ENCODE measurements around the gene NMT1. TPM values are rescaled to one million over a fixed set of nuclear protein-coding genes. Genes with fewer than 3 reads are reported as not detected.

NMT1 gene
- polyA plus RNA-seq, 4 donors = 38.9 to 131 (median 72.0) TPM

DNA sequence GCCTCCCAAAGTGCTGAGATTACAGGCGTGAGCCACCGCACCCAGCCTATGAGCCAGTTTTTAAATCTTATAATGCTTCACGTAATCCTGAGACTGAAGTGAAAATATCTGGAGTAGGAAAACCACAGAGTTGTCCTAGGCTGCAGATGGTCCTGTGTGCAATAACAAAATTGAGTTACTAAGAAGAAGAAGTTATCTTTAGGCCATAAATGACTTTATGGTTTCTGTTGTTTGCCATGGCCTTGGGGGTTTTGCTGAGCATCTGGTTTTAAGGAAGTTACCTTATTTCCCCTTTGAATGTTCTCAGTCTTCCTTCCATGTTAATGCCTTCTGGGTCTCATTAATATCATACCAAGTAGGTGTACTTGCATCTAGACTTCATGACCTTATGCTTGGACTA is 16.5 kb downstream of the NMT1 start:
- 66 to 73% (median 71%) methylated on average over 3 of the region's 3 CpGs for WGBS, 3 donors
- DNase-seq = no peak
- Histone ChIP-seq H3K4me1 (ENCODE audit: control insufficient read depth in 3 of 3, insufficient read depth in 2 of 3, low read depth in 1 of 3, low read length in 2 of 3) (peaks cover 0 to 4% (median 3%) of the 10 kb centered on the region in 3 donors), H3K4me3 (ENCODE audit: low read depth in 1 of 3, low read length in 3 of 3) (no peak overlapping the region), H3K9me3 (ENCODE audit: control insufficient read depth in 2 of 2, insufficient read depth in 1 of 2, low read depth in 1 of 2, low read length in 1 of 2) (no peaks in the 10 kb centered on the region), H3K27me3 (ENCODE audit: control insufficient read depth in 3 of 3, insufficient read depth in 3 of 3, low read length in 3 of 3) (no peaks in the 10 kb centered on the region), H3K27ac (ENCODE audit: low read depth in 1 of 3, low read length in 2 of 3) (peak overlapping the region in 1 of 3 donors; percentile 39), H3K36me3 (ENCODE audit: control insufficient read depth in 3 of 3, insufficient read depth in 2 of 3, low read depth in 1 of 3, low read length in 3 of 3) (peaks cover 5 to 45% (median 9%) of the 10 kb centered on the region in 3 donors)
- FAIRE-seq = no peak

DNA sequence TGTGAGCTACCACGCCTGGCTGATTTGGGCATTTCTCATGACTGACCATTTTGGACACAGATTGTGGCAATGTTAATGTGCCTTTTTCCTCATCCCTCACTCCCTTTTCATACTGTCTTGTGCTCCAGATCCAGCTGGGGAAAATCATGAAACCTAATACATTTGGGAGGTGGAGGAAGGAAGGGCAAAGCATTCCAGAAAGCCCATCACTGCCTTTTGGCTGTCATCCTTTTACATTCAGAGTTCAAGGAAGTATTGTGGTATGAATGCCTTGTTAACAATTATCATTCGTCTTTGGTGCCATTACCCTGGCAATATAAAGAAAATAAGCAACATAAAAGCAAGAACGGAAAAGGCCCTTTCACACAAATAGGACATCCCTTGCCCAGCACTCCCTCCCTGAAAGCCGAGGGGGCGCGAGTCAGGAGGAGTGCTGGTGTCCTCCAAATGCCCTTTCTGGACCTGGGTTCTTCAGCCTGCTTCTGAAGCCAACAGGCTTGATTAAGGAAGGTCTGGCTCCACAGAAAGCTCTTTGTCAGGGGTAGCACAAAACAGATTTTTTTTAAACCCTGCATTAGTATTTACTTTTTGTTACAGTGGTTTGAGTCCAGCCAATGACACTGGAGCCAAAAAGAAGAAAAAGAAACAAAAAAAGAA is 20.1 kb downstream of the NMT1 start:
- FAIRE-seq (no peak), DNase-seq (no peak)
- no peaks in the 10 kb centered on the region for H3K27me3 ChIP-seq (ENCODE audit: control insufficient read depth in 3 of 3, insufficient read depth in 3 of 3, low read length in 3 of 3)
- 84 to 94% (median 93%) methylated on average over 6 of the region's 6 CpGs for WGBS, 3 donors
- no peak overlapping the region for H3K27ac ChIP-seq (ENCODE audit: low read depth in 1 of 3, low read length in 2 of 3)
- peaks cover 0 to 4% (median 3%) of the 10 kb centered on the region in 3 donors for H3K4me1 ChIP-seq (ENCODE audit: control insufficient read depth in 3 of 3, insufficient read depth in 2 of 3, low read depth in 1 of 3, low read length in 2 of 3)
- H3K9me3 ChIP-seq (ENCODE audit: control insufficient read depth in 2 of 2, insufficient read depth in 1 of 2, low read depth in 1 of 2, low read length in 1 of 2) = no peaks in the 10 kb centered on the region
- peaks cover 4 to 49% (median 9%) of the 10 kb centered on the region in 3 donors for H3K36me3 ChIP-seq (ENCODE audit: control insufficient read depth in 3 of 3, insufficient read depth in 2 of 3, low read depth in 1 of 3, low read length in 3 of 3)
- no peak overlapping the region for H3K4me3 ChIP-seq (ENCODE audit: low read depth in 1 of 3, low read length in 3 of 3)

DNA sequence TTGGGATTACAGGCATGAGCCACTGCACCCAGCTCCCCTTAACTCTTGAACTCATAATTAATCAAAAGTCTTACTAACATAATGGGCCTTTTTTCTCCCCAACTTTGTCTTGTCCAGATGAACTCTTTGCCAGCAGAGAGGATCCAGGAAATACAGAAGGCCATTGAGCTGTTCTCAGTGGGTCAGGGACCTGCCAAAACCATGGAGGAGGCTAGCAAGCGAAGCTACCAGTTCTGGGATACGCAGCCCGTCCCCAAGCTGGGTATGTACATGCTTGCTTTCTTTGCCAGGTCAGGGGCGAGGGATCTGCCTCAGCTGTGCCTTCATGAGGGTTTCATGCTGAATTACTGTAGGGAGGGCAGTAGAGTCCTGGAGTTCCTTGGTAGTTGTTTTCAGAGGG is 25.3 kb downstream of the NMT1 start:
- H3K27ac ChIP-seq (ENCODE audit: low read depth in 1 of 3, low read length in 2 of 3) = no peak overlapping the region
- no peak for FAIRE-seq
- no peaks in the 10 kb centered on the region for H3K4me1 ChIP-seq (ENCODE audit: control insufficient read depth in 3 of 3, insufficient read depth in 2 of 3, low read depth in 1 of 3, low read length in 2 of 3)
- H3K27me3 ChIP-seq (ENCODE audit: control insufficient read depth in 3 of 3, insufficient read depth in 3 of 3, low read length in 3 of 3) = no peaks in the 10 kb centered on the region
- peaks cover 19 to 76% (median 20%) of the 10 kb centered on the region in 3 donors for H3K36me3 ChIP-seq (ENCODE audit: control insufficient read depth in 3 of 3, insufficient read depth in 2 of 3, low read depth in 1 of 3, low read length in 3 of 3)
- no peaks in the 10 kb centered on the region for H3K9me3 ChIP-seq (ENCODE audit: control insufficient read depth in 2 of 2, insufficient read depth in 1 of 2, low read depth in 1 of 2, low read length in 1 of 2)
- H3K4me3 ChIP-seq (ENCODE audit: low read depth in 1 of 3, low read length in 3 of 3) = no peak overlapping the region
- WGBS, 3 donors = 93 to 99% (median 97%) methylated on average over 4 of the region's 4 CpGs
- DNase-seq = no peak

- 70 to 85% (median 75%) methylated on average over 6 of the region's 6 CpGs for WGBS, 3 donors
Measured at GRCh38 chr17:45086865-45087503, 25.9 kb downstream of the NMT1 start.

DNA sequence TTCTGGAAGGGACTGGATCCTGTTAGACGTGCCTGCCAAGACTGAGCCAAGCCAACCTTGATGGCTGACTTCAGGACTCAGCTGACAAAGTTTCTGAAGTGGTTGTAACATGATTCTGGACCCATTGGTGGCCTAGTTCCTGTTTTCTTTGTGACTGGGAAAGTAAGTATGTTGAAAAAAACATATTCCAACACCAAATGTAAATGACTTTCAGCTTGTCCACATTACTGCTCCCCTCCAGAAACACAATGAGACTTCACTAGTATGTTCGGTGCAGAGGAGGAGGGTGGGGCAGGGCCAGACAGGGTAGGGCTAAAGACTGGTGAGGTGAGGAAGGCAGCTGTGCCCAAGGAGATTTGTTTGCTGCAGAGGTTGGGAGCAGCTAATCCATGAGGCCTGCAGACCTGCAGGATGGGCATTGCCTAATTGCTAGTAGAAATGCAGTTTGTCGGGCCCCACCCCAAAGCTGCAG is 26.4 kb downstream of the NMT1 start:
- H3K27me3 ChIP-seq (ENCODE audit: control insufficient read depth in 3 of 3, insufficient read depth in 3 of 3, low read length in 3 of 3) = no peaks in the 10 kb centered on the region
- no peaks in the 10 kb centered on the region for H3K4me1 ChIP-seq (ENCODE audit: control insufficient read depth in 3 of 3, insufficient read depth in 2 of 3, low read depth in 1 of 3, low read length in 2 of 3)
- no peak overlapping the region for H3K4me3 ChIP-seq (ENCODE audit: low read depth in 1 of 3, low read length in 3 of 3)
- no peaks in the 10 kb centered on the region for H3K9me3 ChIP-seq (ENCODE audit: control insufficient read depth in 2 of 2, insufficient read depth in 1 of 2, low read depth in 1 of 2, low read length in 1 of 2)
- no peak for DNase-seq
- 21 to 56% (median 42%) methylated on average over 3 of the region's 3 CpGs for WGBS, 3 donors
- no peak for FAIRE-seq
- no peak overlapping the region for H3K27ac ChIP-seq (ENCODE audit: low read depth in 1 of 3, low read length in 2 of 3)
- peaks cover 9 to 77% (median 22%) of the 10 kb centered on the region in 3 donors for H3K36me3 ChIP-seq (ENCODE audit: control insufficient read depth in 3 of 3, insufficient read depth in 2 of 3, low read depth in 1 of 3, low read length in 3 of 3)

More at GRCh38 chr17:45086865-45087503, 25.9 kb downstream of the NMT1 start:
- H3K4me3 ChIP-seq (ENCODE audit: low read depth in 1 of 3, low read length in 3 of 3) = no peak overlapping the region
- H3K27me3 ChIP-seq (ENCODE audit: control insufficient read depth in 3 of 3, insufficient read depth in 3 of 3, low read length in 3 of 3) = no peaks in the 10 kb centered on the region
- DNase-seq = no peak
- peaks cover 13 to 77% (median 22%) of the 10 kb centered on the region in 3 donors for H3K36me3 ChIP-seq (ENCODE audit: control insufficient read depth in 3 of 3, insufficient read depth in 2 of 3, low read depth in 1 of 3, low read length in 3 of 3)
- no peak for FAIRE-seq
- no peak overlapping the region for H3K27ac ChIP-seq (ENCODE audit: low read depth in 1 of 3, low read length in 2 of 3)
- no peaks in the 10 kb centered on the region for H3K4me1 ChIP-seq (ENCODE audit: control insufficient read depth in 3 of 3, insufficient read depth in 2 of 3, low read depth in 1 of 3, low read length in 2 of 3)
- no peaks in the 10 kb centered on the region for H3K9me3 ChIP-seq (ENCODE audit: control insufficient read depth in 2 of 2, insufficient read depth in 1 of 2, low read depth in 1 of 2, low read length in 1 of 2)

GRCh38 chr17:45087978-45088377 is 26.9 kb downstream of the NMT1 start:
- H3K9me3 ChIP-seq (ENCODE audit: control insufficient read depth in 2 of 2, insufficient read depth in 1 of 2, low read depth in 1 of 2, low read length in 1 of 2) = no peaks in the 10 kb centered on the region
- no peaks in the 10 kb centered on the region for H3K4me1 ChIP-seq (ENCODE audit: control insufficient read depth in 3 of 3, insufficient read depth in 2 of 3, low read depth in 1 of 3, low read length in 2 of 3)
- WGBS, 3 donors = 69 to 88% (median 75%) methylated on average over 4 to 5 of the region's 5 CpGs
- peaks cover 9 to 76% (median 22%) of the 10 kb centered on the region in 3 donors for H3K36me3 ChIP-seq (ENCODE audit: control insufficient read depth in 3 of 3, insufficient read depth in 2 of 3, low read depth in 1 of 3, low read length in 3 of 3)
- DNase-seq (no peak), FAIRE-seq (no peak)
- no peaks in the 10 kb centered on the region for H3K27me3 ChIP-seq (ENCODE audit: control insufficient read depth in 3 of 3, insufficient read depth in 3 of 3, low read length in 3 of 3)
- H3K27ac ChIP-seq (ENCODE audit: low read depth in 1 of 3, low read length in 2 of 3) = no peak overlapping the region
- no peak overlapping the region for H3K4me3 ChIP-seq (ENCODE audit: low read depth in 1 of 3, low read length in 3 of 3)

- WGBS, 3 donors = 83 to 91% (median 87%) methylated on average over 3 of the region's 3 CpGs
- no peak for DNase-seq
- Histone ChIP-seq H3K27me3 (ENCODE audit: control insufficient read depth in 3 of 3, insufficient read depth in 3 of 3, low read length in 3 of 3) (no peaks in the 10 kb centered on the region), H3K36me3 (ENCODE audit: control insufficient read depth in 3 of 3, insufficient read depth in 2 of 3, low read depth in 1 of 3, low read length in 3 of 3) (peaks cover 15 to 78% (median 26%) of the 10 kb centered on the region in 3 donors), H3K27ac (ENCODE audit: low read depth in 1 of 3, low read length in 2 of 3) (no peak overlapping the region), H3K4me1 (ENCODE audit: control insufficient read depth in 3 of 3, insufficient read depth in 2 of 3, low read depth in 1 of 3, low read length in 2 of 3) (no peaks in the 10 kb centered on the region), H3K9me3 (ENCODE audit: control insufficient read depth in 2 of 2, insufficient read depth in 1 of 2, low read depth in 1 of 2, low read length in 1 of 2) (no peaks in the 10 kb centered on the region), H3K4me3 (ENCODE audit: low read depth in 1 of 3, low read length in 3 of 3) (no peak overlapping the region)
- no peak for FAIRE-seq
Measured at GRCh38 chr17:45088741-45089140, 27.6 kb downstream of the NMT1 start.

DNA sequence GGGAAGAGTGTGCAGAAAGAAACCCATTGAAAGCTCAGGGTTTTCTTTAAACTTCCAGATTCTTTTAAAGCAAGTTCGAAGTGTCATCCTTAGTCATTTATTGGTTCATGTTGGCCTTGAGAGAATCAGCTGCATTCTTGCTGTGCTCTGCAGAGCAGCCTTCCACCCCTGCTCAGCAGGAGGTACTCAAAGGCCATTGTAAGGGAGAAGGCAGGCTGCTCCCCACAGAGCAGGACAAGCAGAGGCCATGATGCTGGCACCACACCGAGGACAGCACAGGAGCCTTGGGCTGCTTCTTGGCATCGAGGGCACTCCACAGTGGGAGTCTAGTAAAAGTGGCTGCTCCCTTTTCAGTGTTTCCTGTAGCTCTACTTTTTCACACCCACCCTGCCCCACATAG is 29.6 kb downstream of the NMT1 start:
- H3K27me3 ChIP-seq (ENCODE audit: control insufficient read depth in 3 of 3, insufficient read depth in 3 of 3, low read length in 3 of 3) = no peaks in the 10 kb centered on the region
- no peak overlapping the region for H3K27ac ChIP-seq (ENCODE audit: low read depth in 1 of 3, low read length in 2 of 3)
- no peak overlapping the region for H3K4me3 ChIP-seq (ENCODE audit: low read depth in 1 of 3, low read length in 3 of 3)
- FAIRE-seq (no peak), DNase-seq (no peak)
- H3K9me3 ChIP-seq (ENCODE audit: control insufficient read depth in 2 of 2, insufficient read depth in 1 of 2, low read depth in 1 of 2, low read length in 1 of 2) = no peaks in the 10 kb centered on the region
- H3K4me1 ChIP-seq (ENCODE audit: control insufficient read depth in 3 of 3, insufficient read depth in 2 of 3, low read depth in 1 of 3, low read length in 2 of 3) = no peaks in the 10 kb centered on the region
- H3K36me3 ChIP-seq (ENCODE audit: control insufficient read depth in 3 of 3, insufficient read depth in 2 of 3, low read depth in 1 of 3, low read length in 3 of 3) = peaks cover 19 to 88% (median 28%) of the 10 kb centered on the region in 3 donors
- WGBS, 3 donors = 79 to 90% (median 90%) methylated on average over 3 of the region's 3 CpGs
